ENCODE measurements around the gene TASOR2. TPM values are rescaled to one million over a fixed set of nuclear protein-coding genes. Genes with fewer than 3 reads are reported as not detected.

TASOR2 gene
- total RNA-seq, 1 donor from 2014 or later, result 54.3 TPM

DNA sequence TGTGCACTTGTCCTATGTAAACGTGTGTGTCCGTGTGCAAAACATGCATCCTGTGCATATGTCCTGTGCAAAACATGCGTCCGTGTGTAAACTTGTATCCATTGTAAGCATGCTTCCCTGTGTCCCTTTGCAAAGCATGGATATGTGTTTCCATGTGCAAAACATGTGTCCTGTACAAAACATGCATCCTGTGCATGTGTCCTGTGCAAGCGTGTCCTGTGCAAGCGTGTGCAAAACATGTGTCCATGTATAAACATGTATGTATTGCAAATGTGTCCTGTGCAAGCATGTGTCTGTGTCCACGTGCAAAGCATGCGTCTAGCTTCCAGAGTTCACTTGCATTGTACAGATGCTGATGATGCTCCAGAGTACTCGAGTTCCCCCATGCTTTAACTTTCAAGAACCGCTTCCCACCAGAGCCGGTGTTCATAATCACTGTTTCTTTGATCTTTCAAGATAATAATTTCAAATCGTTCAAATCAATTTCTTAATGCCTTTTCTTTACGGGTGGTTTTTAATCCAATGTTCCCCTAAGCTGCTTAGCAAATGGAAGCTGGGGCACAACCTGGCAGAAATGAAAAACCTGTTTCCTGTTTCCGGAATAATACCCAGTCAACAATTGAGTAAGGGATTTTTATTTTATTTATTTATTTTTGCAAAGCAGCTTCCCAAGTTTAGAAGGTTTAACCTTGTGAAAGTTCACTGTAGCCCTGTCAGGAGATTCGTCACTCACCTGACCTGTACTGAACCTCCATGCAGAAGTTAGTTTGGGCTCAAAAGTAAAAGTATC lies 17.6 kb upstream of the TASOR2 start:
- peak overlapping the region; percentile 87 to 93 (median 90) for H3K4me3 ChIP-seq (ENCODE audit: low read length in 3 of 3)
- H3K4me1 ChIP-seq (ENCODE audit: control insufficient read depth in 3 of 3, insufficient read depth in 3 of 3, low read length in 3 of 3), result peaks cover 10 to 18% (median 17%) of the 10 kb centered on the region in 3 donors
- H3K36me3 ChIP-seq (ENCODE audit: control insufficient read depth in 3 of 3, insufficient read depth in 3 of 3, low read length in 3 of 3), result no peaks in the 10 kb centered on the region
- H3K9me3 ChIP-seq (ENCODE audit: control insufficient read depth in 3 of 3, low read length in 3 of 3), result no peaks in the 10 kb centered on the region
- H3K9ac ChIP-seq (ENCODE audit: low read depth in 1 of 3, low read length in 3 of 3), result peak overlapping the region in 2 of 3 donors; percentile 28 to 83
- no peaks in the 10 kb centered on the region for H3K27me3 ChIP-seq (ENCODE audit: control insufficient read depth in 3 of 3, insufficient read depth in 3 of 3, low read length in 3 of 3)
- no peak overlapping the region for H3K27ac ChIP-seq (ENCODE audit: low read depth, low read length)

DNA sequence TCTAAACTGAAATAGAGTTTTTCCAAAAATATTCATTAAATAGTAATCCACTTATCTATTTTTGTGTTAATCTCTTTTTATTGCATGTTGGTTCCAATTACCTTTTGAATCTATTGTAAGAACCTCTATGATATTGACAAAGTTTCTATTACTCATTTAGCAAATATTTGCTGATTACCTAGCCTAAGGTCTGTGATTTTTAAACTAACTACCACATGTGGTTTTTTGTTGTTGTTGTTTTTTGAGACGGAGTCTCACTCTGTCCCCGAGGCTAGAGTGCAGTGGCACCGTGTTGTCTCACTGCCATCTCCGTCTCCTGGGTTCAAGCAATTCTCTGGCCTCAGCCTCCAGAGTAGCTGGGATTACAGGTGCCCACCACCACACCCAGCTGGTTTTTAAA lies 16.2 kb upstream of the TASOR2 start:
- H3K27me3 ChIP-seq (ENCODE audit: control insufficient read depth in 3 of 3, insufficient read depth in 3 of 3, low read length in 3 of 3), result no peaks in the 10 kb centered on the region
- H3K9ac ChIP-seq (ENCODE audit: low read depth in 1 of 3, low read length in 3 of 3), result no peak overlapping the region
- no peaks in the 10 kb centered on the region for H3K9me3 ChIP-seq (ENCODE audit: control insufficient read depth in 3 of 3, low read length in 3 of 3)
- peaks cover 10 to 18% (median 17%) of the 10 kb centered on the region in 3 donors for H3K4me1 ChIP-seq (ENCODE audit: control insufficient read depth in 3 of 3, insufficient read depth in 3 of 3, low read length in 3 of 3)
- H3K27ac ChIP-seq (ENCODE audit: low read depth, low read length), result no peak overlapping the region
- no peaks in the 10 kb centered on the region for H3K36me3 ChIP-seq (ENCODE audit: control insufficient read depth in 3 of 3, insufficient read depth in 3 of 3, low read length in 3 of 3)
- H3K4me3 ChIP-seq (ENCODE audit: low read length in 3 of 3), result no peak overlapping the region

DNA sequence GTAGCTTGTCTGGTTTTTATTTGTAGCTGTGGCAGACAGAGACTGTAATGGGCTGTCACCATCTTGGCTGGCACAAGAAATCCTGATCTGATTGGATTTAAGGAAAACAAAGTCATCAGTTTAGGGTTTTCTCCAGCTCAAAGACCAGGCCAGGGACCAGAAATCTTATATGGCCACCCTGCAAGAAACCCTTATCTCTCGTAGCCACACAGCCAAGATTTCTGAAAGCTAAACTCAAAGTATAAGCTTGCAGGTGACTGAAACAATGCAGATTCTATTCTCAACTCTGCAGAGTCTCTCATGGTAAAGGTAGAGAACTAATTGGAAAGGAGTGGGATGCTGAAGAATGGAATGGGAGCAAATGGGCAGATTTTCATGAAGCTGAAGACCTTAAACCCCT lies 15.0 kb upstream of the TASOR2 start:
- peaks cover 0 to 3% (median 0%) of the 10 kb centered on the region in 3 donors for H3K9me3 ChIP-seq (ENCODE audit: control insufficient read depth in 3 of 3, low read length in 3 of 3)
- no peaks in the 10 kb centered on the region for H3K36me3 ChIP-seq (ENCODE audit: control insufficient read depth in 3 of 3, insufficient read depth in 3 of 3, low read length in 3 of 3)
- H3K9ac ChIP-seq (ENCODE audit: low read depth in 1 of 3, low read length in 3 of 3), result no peak overlapping the region
- no peak overlapping the region for H3K4me3 ChIP-seq (ENCODE audit: low read length in 3 of 3)
- no peaks in the 10 kb centered on the region for H3K27me3 ChIP-seq (ENCODE audit: control insufficient read depth in 3 of 3, insufficient read depth in 3 of 3, low read length in 3 of 3)
- H3K4me1 ChIP-seq (ENCODE audit: control insufficient read depth in 3 of 3, insufficient read depth in 3 of 3, low read length in 3 of 3), result peaks cover 10 to 18% (median 17%) of the 10 kb centered on the region in 3 donors
- H3K27ac ChIP-seq (ENCODE audit: low read depth, low read length), result no peak overlapping the region

DNA sequence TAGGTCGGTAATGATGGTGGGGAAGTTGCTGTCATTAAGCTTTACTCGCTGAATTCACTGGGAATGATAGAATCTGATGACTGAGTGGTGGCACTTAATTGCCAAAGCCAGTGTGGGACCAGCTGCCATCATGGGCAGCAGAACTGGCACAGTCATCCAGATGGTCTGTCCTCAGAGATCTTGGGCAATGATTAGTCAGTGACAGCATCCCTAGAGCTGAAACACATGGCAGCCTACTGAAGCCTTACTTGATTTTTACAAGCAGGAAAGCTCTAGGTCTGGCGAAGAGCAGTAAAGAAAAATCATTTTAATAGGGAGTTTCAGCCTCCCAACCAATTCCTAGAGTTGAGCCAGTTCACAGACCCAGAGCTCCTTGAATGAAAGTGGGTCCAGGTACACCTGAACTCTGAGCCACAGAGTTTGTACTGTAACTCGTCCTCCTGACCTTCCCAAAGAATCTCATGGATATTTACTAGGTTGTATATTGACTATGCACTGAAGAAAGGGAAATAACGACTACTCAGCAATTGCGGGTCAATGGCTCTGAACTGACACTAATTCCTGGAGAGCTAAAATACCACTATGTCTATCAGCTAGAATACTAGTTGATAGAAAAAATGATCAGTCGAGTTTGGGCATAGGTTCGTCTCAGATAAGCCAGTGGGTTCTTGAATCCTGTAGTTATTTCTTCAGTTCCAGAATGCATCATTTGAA lies 13.8 kb upstream of the TASOR2 start:
- no peak overlapping the region for H3K27ac ChIP-seq (ENCODE audit: low read depth, low read length)
- H3K4me3 ChIP-seq (ENCODE audit: low read length in 3 of 3), result no peak overlapping the region
- H3K4me1 ChIP-seq (ENCODE audit: control insufficient read depth in 3 of 3, insufficient read depth in 3 of 3, low read length in 3 of 3), result peaks cover 5 to 9% (median 9%) of the 10 kb centered on the region in 3 donors
- H3K9ac ChIP-seq (ENCODE audit: low read depth in 1 of 3, low read length in 3 of 3), result no peak overlapping the region
- no peaks in the 10 kb centered on the region for H3K36me3 ChIP-seq (ENCODE audit: control insufficient read depth in 3 of 3, insufficient read depth in 3 of 3, low read length in 3 of 3)
- H3K27me3 ChIP-seq (ENCODE audit: control insufficient read depth in 3 of 3, insufficient read depth in 3 of 3, low read length in 3 of 3), result no peaks in the 10 kb centered on the region
- H3K9me3 ChIP-seq (ENCODE audit: control insufficient read depth in 3 of 3, low read length in 3 of 3), result peaks cover 0 to 3% (median 0%) of the 10 kb centered on the region in 3 donors

DNA sequence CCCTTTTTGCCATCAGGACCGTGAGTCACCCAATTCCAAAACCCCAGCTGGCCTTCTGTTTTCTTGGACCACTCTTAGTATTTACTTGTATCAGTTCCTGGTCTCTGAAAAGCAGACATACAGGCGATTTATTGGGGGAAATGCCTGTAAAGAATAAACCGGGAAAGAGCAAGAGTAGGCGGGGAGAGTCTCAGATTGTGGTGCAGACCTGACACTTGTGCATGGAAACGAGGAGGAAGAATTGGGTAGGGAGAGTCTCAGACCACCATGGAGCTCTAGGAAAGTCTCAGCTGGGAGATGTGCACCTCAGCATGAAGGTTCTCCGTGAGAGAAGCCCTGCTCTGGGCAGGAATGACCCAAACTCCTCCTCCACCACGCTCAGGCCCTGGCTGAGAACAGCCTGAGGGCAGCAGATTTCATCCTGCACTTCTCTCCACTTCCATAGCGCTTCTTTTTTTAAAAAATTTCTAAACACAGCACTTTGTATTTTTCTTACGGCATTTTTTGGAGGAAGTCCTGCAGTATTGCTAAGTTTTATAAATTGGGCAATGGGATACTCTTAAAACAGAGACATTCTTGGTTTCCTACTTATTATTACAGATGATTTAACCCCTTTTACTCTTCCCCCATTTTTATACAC lies 6.1 kb upstream of the TASOR2 start:
- H3K27ac ChIP-seq (ENCODE audit: low read depth, low read length), result no peak overlapping the region
- peaks cover 0 to 3% (median 0%) of the 10 kb centered on the region in 3 donors for H3K9me3 ChIP-seq (ENCODE audit: control insufficient read depth in 3 of 3, low read length in 3 of 3)
- H3K36me3 ChIP-seq (ENCODE audit: control insufficient read depth in 3 of 3, insufficient read depth in 3 of 3, low read length in 3 of 3), result no peaks in the 10 kb centered on the region
- H3K4me3 ChIP-seq (ENCODE audit: low read length in 3 of 3), result no peak overlapping the region
- H3K9ac ChIP-seq (ENCODE audit: low read depth in 1 of 3, low read length in 3 of 3), result no peak overlapping the region
- H3K27me3 ChIP-seq (ENCODE audit: control insufficient read depth in 3 of 3, insufficient read depth in 3 of 3, low read length in 3 of 3), result peaks cover 0 to 7% (median 0%) of the 10 kb centered on the region in 3 donors
- H3K4me1 ChIP-seq (ENCODE audit: control insufficient read depth in 3 of 3, insufficient read depth in 3 of 3, low read length in 3 of 3), result no peaks in the 10 kb centered on the region

DNA sequence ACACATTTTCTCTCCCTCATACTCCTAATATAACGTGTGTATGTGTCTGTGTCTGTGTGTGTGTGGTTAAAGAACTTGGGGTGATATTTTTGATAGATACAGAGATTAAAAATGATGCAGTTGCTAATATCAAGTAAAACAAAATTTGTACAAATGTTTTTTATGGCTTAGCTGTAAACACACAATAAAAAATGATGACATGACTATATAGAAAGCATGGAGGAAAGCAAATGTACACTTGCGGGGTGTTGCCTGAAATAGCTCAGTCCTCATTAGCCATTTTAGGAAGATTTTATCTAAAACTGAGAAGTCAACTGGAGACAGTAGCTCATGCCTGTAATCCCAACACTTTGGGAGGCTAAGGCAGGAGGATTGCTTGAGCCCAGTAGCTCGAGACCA lies 5.6 kb upstream of the TASOR2 start:
- no peak overlapping the region for H3K4me3 ChIP-seq (ENCODE audit: low read length in 3 of 3)

DNA sequence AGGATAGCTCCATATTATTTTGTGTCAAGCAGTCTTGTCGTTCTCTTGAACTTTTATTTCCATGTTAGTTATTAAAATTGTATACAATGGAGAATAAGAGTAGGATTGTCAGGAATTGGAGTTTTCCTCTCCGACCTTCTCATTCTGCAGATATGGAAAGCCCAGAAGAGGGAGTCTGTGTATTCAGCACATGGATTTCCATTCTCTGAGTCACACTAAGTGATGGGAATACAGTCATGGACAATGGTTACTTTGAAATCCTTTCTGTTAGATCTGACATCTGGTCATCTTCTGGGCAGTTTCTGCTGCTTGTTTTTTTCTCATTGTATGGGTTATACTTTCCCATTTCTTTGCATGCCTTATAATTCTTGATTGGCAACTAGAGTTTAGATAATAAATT lies 5.0 kb upstream of the TASOR2 start:
- Histone ChIP-seq H3K9ac (ENCODE audit: low read depth in 1 of 3, low read length in 3 of 3) (no peak overlapping the region), H3K27me3 (ENCODE audit: control insufficient read depth in 3 of 3, insufficient read depth in 3 of 3, low read length in 3 of 3) (peaks cover 0 to 7% (median 0%) of the 10 kb centered on the region in 3 donors), H3K27ac (ENCODE audit: low read depth, low read length) (no peak overlapping the region), H3K4me1 (ENCODE audit: control insufficient read depth in 3 of 3, insufficient read depth in 3 of 3, low read length in 3 of 3) (peaks cover 5 to 7% (median 6%) of the 10 kb centered on the region in 3 donors), H3K9me3 (ENCODE audit: control insufficient read depth in 3 of 3, low read length in 3 of 3) (no peaks in the 10 kb centered on the region), H3K36me3 (ENCODE audit: control insufficient read depth in 3 of 3, insufficient read depth in 3 of 3, low read length in 3 of 3) (no peaks in the 10 kb centered on the region), H3K4me3 (ENCODE audit: low read length in 3 of 3) (no peak overlapping the region)

More for the DNA sequence above, 5.6 kb upstream of the TASOR2 start:
- Histone ChIP-seq H3K36me3 (ENCODE audit: control insufficient read depth in 3 of 3, insufficient read depth in 3 of 3, low read length in 3 of 3) (no peaks in the 10 kb centered on the region), H3K9me3 (ENCODE audit: control insufficient read depth in 3 of 3, low read length in 3 of 3) (peaks cover 0 to 3% (median 0%) of the 10 kb centered on the region in 3 donors), H3K27me3 (ENCODE audit: control insufficient read depth in 3 of 3, insufficient read depth in 3 of 3, low read length in 3 of 3) (peaks cover 0 to 7% (median 0%) of the 10 kb centered on the region in 3 donors), H3K9ac (ENCODE audit: low read depth in 1 of 3, low read length in 3 of 3) (no peak overlapping the region), H3K27ac (ENCODE audit: low read depth, low read length) (no peak overlapping the region), H3K4me1 (ENCODE audit: control insufficient read depth in 3 of 3, insufficient read depth in 3 of 3, low read length in 3 of 3) (peaks cover 1 to 3% (median 2%) of the 10 kb centered on the region in 3 donors)

DNA sequence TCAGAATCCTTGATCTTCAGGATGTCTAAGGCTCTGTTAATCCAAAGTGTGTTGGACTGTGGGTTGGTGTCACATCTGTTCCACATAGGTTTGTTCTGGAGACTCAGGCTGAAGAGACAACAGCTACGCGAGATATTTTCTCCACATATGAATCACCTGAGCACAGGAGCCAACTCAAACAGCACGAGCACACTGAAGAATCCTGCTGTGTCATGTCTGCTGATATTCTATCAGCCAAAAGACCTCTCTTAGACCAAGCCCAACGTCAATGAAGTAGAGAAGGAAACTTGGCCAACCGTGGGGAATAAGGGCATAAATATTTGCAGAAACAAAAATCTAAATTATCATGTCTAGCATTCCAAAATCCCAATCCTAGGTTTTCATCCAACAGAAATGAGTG lies 2.7 kb upstream of the TASOR2 start:
- Histone ChIP-seq H3K36me3 (ENCODE audit: control insufficient read depth in 3 of 3, insufficient read depth in 3 of 3, low read length in 3 of 3) (no peaks in the 10 kb centered on the region), H3K27me3 (ENCODE audit: control insufficient read depth in 3 of 3, insufficient read depth in 3 of 3, low read length in 3 of 3) (peaks cover 0 to 7% (median 0%) of the 10 kb centered on the region in 3 donors), H3K9ac (ENCODE audit: low read depth in 1 of 3, low read length in 3 of 3) (no peak overlapping the region), H3K4me1 (ENCODE audit: control insufficient read depth in 3 of 3, insufficient read depth in 3 of 3, low read length in 3 of 3) (peaks cover 12 to 17% (median 14%) of the 10 kb centered on the region in 3 donors), H3K9me3 (ENCODE audit: control insufficient read depth in 3 of 3, low read length in 3 of 3) (no peaks in the 10 kb centered on the region), H3K27ac (ENCODE audit: low read depth, low read length) (no peak overlapping the region), H3K4me3 (ENCODE audit: low read length in 3 of 3) (no peak overlapping the region)

DNA sequence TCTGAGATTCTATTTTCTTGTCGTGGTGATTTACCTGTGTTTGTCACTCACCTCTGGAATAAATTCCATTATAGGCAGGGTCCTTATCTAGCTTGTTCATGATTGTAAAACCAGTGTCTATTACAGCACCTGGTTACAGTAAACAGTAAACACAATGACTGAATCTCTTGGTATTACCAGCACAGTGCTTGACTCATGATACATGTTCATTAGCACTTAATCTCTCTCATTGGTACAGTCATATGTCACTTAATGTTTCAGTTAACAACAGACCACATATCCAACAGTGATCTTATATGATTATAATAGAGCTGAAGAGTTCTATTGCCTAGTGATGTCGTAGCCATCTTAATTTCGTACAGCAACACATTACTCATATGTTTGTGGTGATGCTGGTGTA lies 1.6 kb upstream of the TASOR2 start:
- no peaks in the 10 kb centered on the region for H3K9me3 ChIP-seq (ENCODE audit: control insufficient read depth in 3 of 3, low read length in 3 of 3)

More for the DNA sequence above, 1.6 kb upstream of the TASOR2 start:
- no peak overlapping the region for H3K27ac ChIP-seq (ENCODE audit: low read depth, low read length)
- no peaks in the 10 kb centered on the region for H3K36me3 ChIP-seq (ENCODE audit: control insufficient read depth in 3 of 3, insufficient read depth in 3 of 3, low read length in 3 of 3)
- peaks cover 0 to 3% (median 0%) of the 10 kb centered on the region in 3 donors for H3K27me3 ChIP-seq (ENCODE audit: control insufficient read depth in 3 of 3, insufficient read depth in 3 of 3, low read length in 3 of 3)
- H3K9ac ChIP-seq (ENCODE audit: low read depth in 1 of 3, low read length in 3 of 3), result no peak overlapping the region
- peaks cover 12 to 17% (median 14%) of the 10 kb centered on the region in 3 donors for H3K4me1 ChIP-seq (ENCODE audit: control insufficient read depth in 3 of 3, insufficient read depth in 3 of 3, low read length in 3 of 3)
- no peak overlapping the region for H3K4me3 ChIP-seq (ENCODE audit: low read length in 3 of 3)
